Gastrocnemius medialis (tissue), 4 donors: ENCODE results near the gene TTC28. TPM values are rescaled to one million over a fixed set of nuclear protein-coding genes. Genes with fewer than 3 reads are reported as not detected.

ENCODE experiments used
- ATAC-seq, 2 donors: fragments of 150-250 bp; one replicate each; pipeline ENCODE4 v1.9.1; 2016
- DNase-seq, 2 donors: peaks; one replicate each; pipeline ENCODE4 v3.0.0-alpha.2; 2019
- H3K27ac ChIP-seq, 4 donors: fragments of 200-600 bp; sonication (generic); 1 replicate in 1 of 4; 2 replicates in 3 of 4; pipeline ENCODE4 v1.5.1; 2016 to 2018; ENCODE audit warnings: mild to moderate bottlenecking in 2 of 4, moderate library complexity in 1 of 4
- H3K27me3 ChIP-seq, 3 donors: fragments of 200-600 bp; sonication (generic) in 2 of 3; 1 replicate in 1 of 3; 2 replicates in 2 of 3; pipeline versions ENCODE4 v1.5.1 to v1.6.0; 2016 to 2019; ENCODE audit warnings: mild to moderate bottlenecking in 1 of 3, moderate library complexity in 1 of 3
- H3K36me3 ChIP-seq, 2 donors: fragments of 200-600 bp; sonication (generic) in 1 of 2; one replicate each; pipeline ENCODE4 v1.5.1; 2017 to 2018
- H3K4me1 ChIP-seq, 2 donors: fragments of 200-600 bp; sonication (generic) in 1 of 2; one replicate each; pipeline ENCODE4 v1.5.1; 2016 to 2017; ENCODE audit warnings: mild to moderate bottlenecking in 2 of 2
- H3K4me3 ChIP-seq, 4 donors: fragments of 200-600 bp; sonication (generic) in 3 of 4; 1 replicate in 1 of 4; 2 replicates in 3 of 4; pipeline ENCODE4 v1.5.1; 2016 to 2019; ENCODE audit warnings: mild to moderate bottlenecking in 2 of 4
- H3K9me3 ChIP-seq, 3 donors: fragments of 200-600 bp; sonication (generic) in 2 of 3; 1 replicate in 1 of 3; 2 replicates in 2 of 3; pipeline ENCODE4 v1.5.1; 2016 to 2019
- CTCF ChIP-seq, 5 experiments: fragments of 450-650 bp in 3 of 5; fragments of 200-600 bp in 2 of 5; sonication (generic) in 2 of 5; IDR thresholded peaks in 4 of 5; conservative IDR thresholded peaks in 1 of 5; 1 replicate in 4 of 5; 2 replicates in 1 of 5; pipeline ENCODE4 v1.5.1; 2016 to 2019; ENCODE audit warnings: antibody characterized with exemption in 5 of 5, mild to moderate bottlenecking in 3 of 5, moderate library complexity in 3 of 5
- POLR2A ChIP-seq, 2 donors: fragments of 450-650 bp; IDR thresholded peaks; one replicate each; pipeline ENCODE4 v1.6.1; 2017; ENCODE audit warnings: antibody characterized with exemption in 2 of 2, mild to moderate bottlenecking in 2 of 2, moderate library complexity in 2 of 2
- in situ Hi-C, 4 donors: fragments of 200-750 bp; cut with MboI; loops; one replicate each; pipeline versions ENCODE4 v1.15.0 to v1.8.0; 2017; ENCODE audit warnings: low sequenced_read_pairs in 4 of 4
- intact Hi-C: fragments of 100-400 bp; cut with DNase I; formaldehyde crosslinking; loops from one replicate; pipeline ENCODE4 v1.15.1; 2023; ENCODE audit warnings: low total_unique reads
- total RNA-seq, 4 donors: library from RNA; depleted of rRNA; stranded (reverse); fragments of >200 nt; gene quantifications; one replicate each; pipeline versions ENCODE4 v1.1.0 to v1.2.3, GENCODE V29; 2016

Gene TTC28
- total RNA-seq, 4 donors from 2014 or later = 6.3 to 18.1 (median 8.4) TPM

DNA sequence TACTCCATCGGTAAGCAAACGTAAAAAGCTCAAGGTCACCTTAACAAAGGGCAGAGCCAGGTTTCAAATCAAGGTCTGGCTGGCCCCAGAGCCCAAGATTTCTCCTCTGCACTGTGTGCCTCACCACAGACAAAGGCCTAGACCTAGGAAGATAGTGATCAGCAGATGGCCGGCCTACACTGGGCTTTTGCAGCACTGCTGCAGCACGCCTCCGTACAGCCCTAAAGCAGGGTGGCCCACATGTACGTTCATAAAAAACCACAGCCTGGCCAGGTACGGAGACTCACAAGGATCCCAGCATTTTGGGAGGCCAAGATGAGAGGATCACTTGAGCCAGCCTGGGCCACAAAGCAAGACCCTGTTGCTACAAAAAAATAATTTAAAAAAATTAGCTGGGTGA is 654.3 kb downstream of the TTC28 start:
- H3K9me3 ChIP-seq = no peaks in the 10 kb centered on the region
- intact Hi-C loops = loop anchor here (5.0 to 10.0 kb wide), 2 partner anchors 569 to 772 kb away; no protein-coding TSS in a partner anchor
- DNase-seq = no peak
- peaks cover 69 to 70% of the 10 kb centered on the region in 2 donors for H3K4me1 ChIP-seq
- TF ChIP-seq POLR2A (IDR thresholded peaks at IDR 0.05) (no peak), CTCF (IDR thresholded peaks at IDR 0.05 in 4 of 5, conservative IDR thresholded peaks at IDR 0.05 in 1 of 5) (no peak)
- H3K4me3 ChIP-seq = no peak overlapping the region
- ATAC-seq = no peak
- peak overlapping the region; percentile 63 to 82 (median 76) for H3K27ac ChIP-seq
- H3K36me3 ChIP-seq = no peaks in the 10 kb centered on the region
- no peaks in the 10 kb centered on the region for H3K27me3 ChIP-seq
- in situ Hi-C loops = loop anchor here in 1 of 4 donors (10.0 to 25.0 kb wide), 2 partner anchors 89 to 412 kb away; no protein-coding TSS in a partner anchor

GRCh38 chr22:28024422-28024888 is 655.2 kb downstream of the TTC28 start:
- in situ Hi-C loops = loop anchor here in 1 of 4 donors (10.0 kb wide), 1 partner anchor 90 kb away; no protein-coding TSS in a partner anchor
- H3K4me3 ChIP-seq = no peak overlapping the region
- peaks cover 68 to 70% of the 10 kb centered on the region in 2 donors for H3K4me1 ChIP-seq
- no peaks in the 10 kb centered on the region for H3K36me3 ChIP-seq
- peak overlapping the region; percentile 63 to 82 (median 76) for H3K27ac ChIP-seq
- H3K27me3 ChIP-seq = no peaks in the 10 kb centered on the region
- intact Hi-C loops = loop anchor here (10.0 kb wide), 1 partner anchor 570 kb away; no protein-coding TSS in a partner anchor
- TF ChIP-seq POLR2A (IDR thresholded peaks at IDR 0.05) = no peak
- no peak for TF ChIP-seq CTCF (IDR thresholded peaks at IDR 0.05 in 4 of 5, conservative IDR thresholded peaks at IDR 0.05 in 1 of 5)
- H3K9me3 ChIP-seq = no peaks in the 10 kb centered on the region
- ATAC-seq (peak; percentile 79 to 82), DNase-seq (peak; percentile 91 to 94)

DNA sequence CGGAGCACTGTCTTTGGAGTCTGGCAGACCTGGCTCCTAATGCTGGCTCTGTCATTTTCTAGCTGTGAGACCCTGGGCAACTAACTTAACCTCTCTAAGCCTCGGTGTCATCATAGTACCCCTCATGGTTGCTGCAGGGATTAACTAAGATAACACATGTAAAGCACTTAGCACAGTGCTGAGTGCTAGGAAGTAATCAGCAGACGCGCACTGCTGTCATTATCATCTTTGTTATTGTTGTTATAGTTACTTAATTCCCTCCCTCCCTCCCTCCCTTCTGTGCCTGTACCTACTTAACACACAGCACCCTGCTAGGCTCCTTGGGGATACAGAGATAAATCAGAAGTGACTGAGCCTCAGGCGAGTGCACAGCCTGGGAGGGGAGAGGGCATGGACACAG is 655.9 kb downstream of the TTC28 start:
- intact Hi-C loops = loop anchor here (10.0 kb wide), 1 partner anchor 571 kb away; no protein-coding TSS in a partner anchor
- no peaks in the 10 kb centered on the region for H3K36me3 ChIP-seq
- in situ Hi-C loops = loop anchor here in 1 of 4 donors (10.0 kb wide), 1 partner anchor 91 kb away; no protein-coding TSS in a partner anchor
- DNase-seq (no peak), ATAC-seq (no peak)
- H3K4me3 ChIP-seq = no peak overlapping the region
- H3K9me3 ChIP-seq = no peaks in the 10 kb centered on the region
- peak overlapping the region in 2 of 4 donors; percentile 80 to 82 for H3K27ac ChIP-seq
- no peak for TF ChIP-seq CTCF (IDR thresholded peaks at IDR 0.05 in 4 of 5, conservative IDR thresholded peaks at IDR 0.05 in 1 of 5)
- peaks cover 66 to 68% of the 10 kb centered on the region in 2 donors for H3K4me1 ChIP-seq
- no peaks in the 10 kb centered on the region for H3K27me3 ChIP-seq

DNA sequence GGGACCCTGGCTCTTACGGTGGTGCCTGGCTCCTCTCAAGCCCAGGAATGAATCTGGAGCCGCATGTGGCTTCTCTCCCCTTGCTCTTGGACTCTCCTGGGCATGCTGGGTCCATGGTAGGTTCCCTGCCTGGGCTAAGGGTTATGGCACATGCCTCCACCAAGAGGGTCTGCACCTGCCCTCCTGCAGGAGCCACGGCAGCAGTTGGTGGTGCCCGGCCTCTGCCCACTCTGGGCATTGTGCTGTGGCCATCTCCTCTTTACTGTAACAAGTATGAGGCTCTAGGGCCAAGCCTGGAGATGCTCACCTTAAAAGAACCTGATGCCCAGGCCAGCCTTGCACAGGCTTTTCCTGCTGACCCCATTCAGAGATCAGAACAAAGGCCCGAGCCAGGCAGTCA is 656.6 kb downstream of the TTC28 start:
- peaks cover 65 to 68% of the 10 kb centered on the region in 2 donors for H3K4me1 ChIP-seq

More for the DNA sequence above, 656.6 kb downstream of the TTC28 start:
- intact Hi-C loops = loop anchor here (10.0 kb wide), 1 partner anchor 572 kb away; no protein-coding TSS in a partner anchor
- Histone ChIP-seq H3K27ac (no peak overlapping the region), H3K27me3 (no peaks in the 10 kb centered on the region), H3K36me3 (no peaks in the 10 kb centered on the region), H3K9me3 (no peaks in the 10 kb centered on the region), H3K4me3 (no peak overlapping the region)
- in situ Hi-C loops = loop anchor here in 1 of 4 donors (10.0 kb wide), 1 partner anchor 92 kb away; no protein-coding TSS in a partner anchor
- no peak for DNase-seq
- TF ChIP-seq POLR2A (IDR thresholded peaks at IDR 0.05) (no peak), CTCF (IDR thresholded peaks at IDR 0.05 in 4 of 5, conservative IDR thresholded peaks at IDR 0.05 in 1 of 5) (no peak)
- no peak for ATAC-seq
